ENCODE measurements around the gene USP24.
"Not testable (repeated sequence)": the region's sequence is repeated elsewhere in the genome, so short reads cannot be mapped to it uniquely, and the experiment has no call there.

The USP24 gene

GRCh38 chr1:55124470-55124869, 90.7 kb downstream of the USP24 start:
- TF ChIP-seq POLR2A (IDR thresholded peaks at IDR 0.05; ENCODE audit: low read length) (no peak), GATA1 (IDR thresholded peaks at IDR 0.05; ENCODE audit: low read depth, low read length) (no peak)
- DNase-seq = no peak

- DNase-seq = no peak
- TF ChIP-seq POLR2A (IDR thresholded peaks at IDR 0.05; ENCODE audit: low read length) = no peak
- TF ChIP-seq GATA1 (IDR thresholded peaks at IDR 0.05; ENCODE audit: low read depth, low read length) = no peak
These were observed 94.6 kb downstream of the USP24 start for GRCh38 chr1:55120538-55120937.

GRCh38 chr1:55118651-55119329, 96.4 kb downstream of the USP24 start:
- no peak for DNase-seq
- no peak for TF ChIP-seq GATA1 (IDR thresholded peaks at IDR 0.05; ENCODE audit: low read depth, low read length)
- no peak for TF ChIP-seq POLR2A (IDR thresholded peaks at IDR 0.05; ENCODE audit: low read length)

GRCh38 chr1:55117941-55118340, 97.2 kb downstream of the USP24 start:
- TF ChIP-seq POLR2A (IDR thresholded peaks at IDR 0.05; ENCODE audit: low read length) = no peak
- TF ChIP-seq GATA1 (IDR thresholded peaks at IDR 0.05; ENCODE audit: low read depth, low read length) = no peak
- DNase-seq = no peak

GRCh38 chr1:55109005-55109404, 106.2 kb downstream of the USP24 start:
- DNase-seq = not testable (repeated sequence)

- TF ChIP-seq POLR2A (IDR thresholded peaks at IDR 0.05; ENCODE audit: low read length) (no peak), GATA1 (IDR thresholded peaks at IDR 0.05; ENCODE audit: low read depth, low read length) (no peak)
- DNase-seq = no peak
These were observed 108.1 kb downstream of the USP24 start for GRCh38 chr1:55107101-55107500.

- TF ChIP-seq GATA1 (IDR thresholded peaks at IDR 0.05; ENCODE audit: low read depth, low read length) = no peak
- TF ChIP-seq POLR2A (IDR thresholded peaks at IDR 0.05; ENCODE audit: low read length) = no peak
These were observed 111.3 kb downstream of the USP24 start for GRCh38 chr1:55103891-55104290.

GRCh38 chr1:55095095-55095494, 120.1 kb downstream of the USP24 start:
- TF ChIP-seq POLR2A (IDR thresholded peaks at IDR 0.05; ENCODE audit: low read length) (no peak), GATA1 (IDR thresholded peaks at IDR 0.05; ENCODE audit: low read depth, low read length) (no peak)
- DNase-seq = no peak

More at GRCh38 chr1:55103891-55104290, 111.3 kb downstream of the USP24 start:
- DNase-seq = no peak

- TF ChIP-seq POLR2A (IDR thresholded peaks at IDR 0.05; ENCODE audit: low read length) (no peak), GATA1 (IDR thresholded peaks at IDR 0.05; ENCODE audit: low read depth, low read length) (no peak)
- DNase-seq = no peak
These were observed 122.7 kb downstream of the USP24 start for GRCh38 chr1:55092475-55092874.

- TF ChIP-seq POLR2A (IDR thresholded peaks at IDR 0.05; ENCODE audit: low read length) = no peak
- TF ChIP-seq GATA1 (IDR thresholded peaks at IDR 0.05; ENCODE audit: low read depth, low read length) = no peak
- no peak for DNase-seq
These were observed 125.5 kb downstream of the USP24 start for GRCh38 chr1:55089683-55090082.

GRCh38 chr1:55088413-55088812, 126.8 kb downstream of the USP24 start:
- DNase-seq = no peak
- no peak for TF ChIP-seq GATA1 (IDR thresholded peaks at IDR 0.05; ENCODE audit: low read depth, low read length)
- no peak for TF ChIP-seq POLR2A (IDR thresholded peaks at IDR 0.05; ENCODE audit: low read length)

GRCh38 chr1:55087439-55087838, 127.7 kb downstream of the USP24 start:
- no peak for DNase-seq
- TF ChIP-seq GATA1 (IDR thresholded peaks at IDR 0.05; ENCODE audit: low read depth, low read length) (no peak), POLR2A (IDR thresholded peaks at IDR 0.05; ENCODE audit: low read length) (no peak)

- DNase-seq = no peak
- no peak for TF ChIP-seq POLR2A (IDR thresholded peaks at IDR 0.05; ENCODE audit: low read length)
- TF ChIP-seq GATA1 (IDR thresholded peaks at IDR 0.05; ENCODE audit: low read depth, low read length) = no peak
These were observed 130.9 kb downstream of the USP24 start for GRCh38 chr1:55084257-55084656.

GRCh38 chr1:55081905-55082296, 133.3 kb downstream of the USP24 start:
- DNase-seq = no peak
- TF ChIP-seq GATA1 (IDR thresholded peaks at IDR 0.05; ENCODE audit: low read depth, low read length) = no peak
- TF ChIP-seq POLR2A (IDR thresholded peaks at IDR 0.05; ENCODE audit: low read length) = no peak

GRCh38 chr1:55081188-55081904, 133.8 kb downstream of the USP24 start:
- TF ChIP-seq POLR2A (IDR thresholded peaks at IDR 0.05; ENCODE audit: low read length) (no peak), GATA1 (IDR thresholded peaks at IDR 0.05; ENCODE audit: low read depth, low read length) (no peak)
- DNase-seq = no peak

Data from erythroblast (primary cell).